ENCODE measurements around the gene NPEPL1. TPM values are rescaled to one million over a fixed set of nuclear protein-coding genes. Genes with fewer than 3 reads are reported as not detected.
"Not testable (repeated sequence)": the region's sequence is repeated elsewhere in the genome, so short reads cannot be mapped to it uniquely, and the experiment has no call there.

NPEPL1 gene, protein sequence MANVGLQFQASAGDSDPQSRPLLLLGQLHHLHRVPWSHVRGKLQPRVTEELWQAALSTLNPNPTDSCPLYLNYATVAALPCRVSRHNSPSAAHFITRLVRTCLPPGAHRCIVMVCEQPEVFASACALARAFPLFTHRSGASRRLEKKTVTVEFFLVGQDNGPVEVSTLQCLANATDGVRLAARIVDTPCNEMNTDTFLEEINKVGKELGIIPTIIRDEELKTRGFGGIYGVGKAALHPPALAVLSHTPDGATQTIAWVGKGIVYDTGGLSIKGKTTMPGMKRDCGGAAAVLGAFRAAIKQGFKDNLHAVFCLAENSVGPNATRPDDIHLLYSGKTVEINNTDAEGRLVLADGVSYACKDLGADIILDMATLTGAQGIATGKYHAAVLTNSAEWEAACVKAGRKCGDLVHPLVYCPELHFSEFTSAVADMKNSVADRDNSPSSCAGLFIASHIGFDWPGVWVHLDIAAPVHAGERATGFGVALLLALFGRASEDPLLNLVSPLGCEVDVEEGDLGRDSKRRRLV
- polyA plus RNA-seq (2012; ENCODE audit: low read depth, missing spikeins), result 28.0 TPM

GRCh38 chr20:58692579-58693225, at the start of gene NPEPL1:
Gene NPEPL1 (plus strand): TSS chr20:58692800. CDS start chr20:58692901, 101 bp downstream.
- TF ChIP-seq TAF1 (IDR thresholded peaks at IDR 0.05; ENCODE audit: low read depth, low read length), result no peak
- no peak for TF ChIP-seq POU2F2 (IDR thresholded peaks at IDR 0.05; ENCODE audit: low read depth, low read length)
- TF ChIP-seq POLR2AphosphoS5 (IDR thresholded peaks at IDR 0.05; ENCODE audit: low read depth, low read length), result no peak
- no peak for TF ChIP-seq PAX5 (IDR thresholded peaks at IDR 0.05; ENCODE audit: insufficient read depth, low read length, severe bottlenecking)
- no peak for TF ChIP-seq POLR2A (IDR thresholded peaks at IDR 0.05; ENCODE audit: low read depth, low read length)
- TF ChIP-seq SPI1 (IDR thresholded peaks at IDR 0.05; ENCODE audit: low read depth, low read length), result no peak
- peak; percentile 98 for DNase-seq (ENCODE audit: insufficient read length, low spot score)
- FAIRE-seq, result peak; percentile 41

DNA sequence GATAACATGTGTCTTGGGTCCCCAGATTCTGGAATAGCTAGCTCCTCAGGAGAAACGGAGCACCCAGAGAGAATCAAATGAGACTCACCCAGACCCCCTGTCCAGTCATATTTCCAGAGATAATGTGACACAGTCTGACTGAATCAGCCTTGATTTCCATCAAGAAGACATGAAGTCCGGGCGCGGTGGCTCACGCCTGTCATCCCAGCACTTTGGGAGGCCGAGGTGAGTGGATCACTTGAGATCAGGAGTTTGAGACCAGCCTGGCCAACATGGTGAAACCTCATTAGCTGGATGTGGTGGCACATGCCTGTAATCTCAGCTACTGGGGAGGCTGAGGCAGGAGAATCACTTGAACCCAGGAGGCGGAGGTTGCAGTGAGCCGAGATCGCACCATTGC, 49.7 kb upstream of the NPEPL1 start:
- not testable (repeated sequence) for FAIRE-seq; DNase-seq (ENCODE audit: insufficient read length, low spot score)

DNA sequence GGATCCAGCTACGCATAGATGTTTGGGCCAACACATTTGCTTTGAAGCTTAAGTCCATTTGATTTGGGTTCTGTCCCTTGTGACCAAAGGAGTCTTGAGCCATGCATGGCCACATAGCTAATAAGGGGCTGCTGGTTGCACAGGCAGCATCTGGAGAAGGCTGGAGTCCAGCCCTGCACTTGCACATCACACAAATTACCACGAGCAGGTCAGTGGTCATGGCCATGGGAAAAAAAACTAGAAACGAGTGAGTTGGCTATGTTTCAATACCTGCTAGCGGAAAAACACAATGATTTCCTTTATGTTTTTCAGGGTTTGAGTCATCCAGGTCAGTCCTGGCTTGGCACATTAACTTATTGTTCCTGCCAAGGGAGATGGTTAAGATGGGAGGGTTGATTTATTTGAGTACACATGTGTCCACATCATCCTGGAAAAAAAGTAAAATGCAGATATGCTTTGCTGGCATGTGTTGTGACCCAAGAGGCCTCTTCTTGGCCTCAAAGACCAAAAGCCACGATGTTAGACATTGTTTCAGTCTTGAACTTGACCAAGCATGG, 47.1 kb upstream of the NPEPL1 start:
- no peak for TF ChIP-seq POLR2AphosphoS5 (IDR thresholded peaks at IDR 0.05; ENCODE audit: low read depth, low read length)
- TF ChIP-seq SPI1 (IDR thresholded peaks at IDR 0.05; ENCODE audit: low read depth, low read length), result no peak
- no peak for TF ChIP-seq POLR2A (IDR thresholded peaks at IDR 0.05; ENCODE audit: low read depth, low read length)
- TF ChIP-seq POU2F2 (IDR thresholded peaks at IDR 0.05; ENCODE audit: low read depth, low read length), result no peak
- no peak for TF ChIP-seq PAX5 (IDR thresholded peaks at IDR 0.05; ENCODE audit: insufficient read depth, low read length, severe bottlenecking)
- TF ChIP-seq TAF1 (IDR thresholded peaks at IDR 0.05; ENCODE audit: low read depth, low read length), result no peak
- FAIRE-seq, result no peak
- DNase-seq (ENCODE audit: insufficient read length, low spot score), result no peak

- DNase-seq (ENCODE audit: insufficient read length, low spot score) (no peak), FAIRE-seq (no peak)
- TF ChIP-seq POU2F2 (IDR thresholded peaks at IDR 0.05; ENCODE audit: low read depth, low read length), result no peak
- no peak for TF ChIP-seq POLR2AphosphoS5 (IDR thresholded peaks at IDR 0.05; ENCODE audit: low read depth, low read length)
- TF ChIP-seq PAX5 (IDR thresholded peaks at IDR 0.05; ENCODE audit: insufficient read depth, low read length, severe bottlenecking), result no peak
- TF ChIP-seq POLR2A (IDR thresholded peaks at IDR 0.05; ENCODE audit: low read depth, low read length), result no peak
- no peak for TF ChIP-seq TAF1 (IDR thresholded peaks at IDR 0.05; ENCODE audit: low read depth, low read length)
- TF ChIP-seq SPI1 (IDR thresholded peaks at IDR 0.05; ENCODE audit: low read depth, low read length), result no peak
Observed at GRCh38 chr20:58646257-58646656, 46.3 kb upstream of the NPEPL1 start.

GRCh38 chr20:58646703-58647102, 45.9 kb upstream of the NPEPL1 start:
- DNase-seq (ENCODE audit: insufficient read length, low spot score) (no peak), FAIRE-seq (no peak)
- TF ChIP-seq POU2F2 (IDR thresholded peaks at IDR 0.05; ENCODE audit: low read depth, low read length) (no peak), SPI1 (IDR thresholded peaks at IDR 0.05; ENCODE audit: low read depth, low read length) (no peak), PAX5 (IDR thresholded peaks at IDR 0.05; ENCODE audit: insufficient read depth, low read length, severe bottlenecking) (no peak), POLR2A (IDR thresholded peaks at IDR 0.05; ENCODE audit: low read depth, low read length) (no peak), TAF1 (IDR thresholded peaks at IDR 0.05; ENCODE audit: low read depth, low read length) (no peak), POLR2AphosphoS5 (IDR thresholded peaks at IDR 0.05; ENCODE audit: low read depth, low read length) (no peak)

GRCh38 chr20:58647162-58647795, 45.3 kb upstream of the NPEPL1 start:
- DNase-seq (ENCODE audit: insufficient read length, low spot score), result no peak
- FAIRE-seq, result no peak
- no peak for TF ChIP-seq POLR2AphosphoS5 (IDR thresholded peaks at IDR 0.05; ENCODE audit: low read depth, low read length)
- TF ChIP-seq POU2F2 (IDR thresholded peaks at IDR 0.05; ENCODE audit: low read depth, low read length), result no peak
- TF ChIP-seq TAF1 (IDR thresholded peaks at IDR 0.05; ENCODE audit: low read depth, low read length), result no peak
- no peak for TF ChIP-seq POLR2A (IDR thresholded peaks at IDR 0.05; ENCODE audit: low read depth, low read length)
- TF ChIP-seq PAX5 (IDR thresholded peaks at IDR 0.05; ENCODE audit: insufficient read depth, low read length, severe bottlenecking), result no peak
- TF ChIP-seq SPI1 (IDR thresholded peaks at IDR 0.05; ENCODE audit: low read depth, low read length), result no peak

DNA sequence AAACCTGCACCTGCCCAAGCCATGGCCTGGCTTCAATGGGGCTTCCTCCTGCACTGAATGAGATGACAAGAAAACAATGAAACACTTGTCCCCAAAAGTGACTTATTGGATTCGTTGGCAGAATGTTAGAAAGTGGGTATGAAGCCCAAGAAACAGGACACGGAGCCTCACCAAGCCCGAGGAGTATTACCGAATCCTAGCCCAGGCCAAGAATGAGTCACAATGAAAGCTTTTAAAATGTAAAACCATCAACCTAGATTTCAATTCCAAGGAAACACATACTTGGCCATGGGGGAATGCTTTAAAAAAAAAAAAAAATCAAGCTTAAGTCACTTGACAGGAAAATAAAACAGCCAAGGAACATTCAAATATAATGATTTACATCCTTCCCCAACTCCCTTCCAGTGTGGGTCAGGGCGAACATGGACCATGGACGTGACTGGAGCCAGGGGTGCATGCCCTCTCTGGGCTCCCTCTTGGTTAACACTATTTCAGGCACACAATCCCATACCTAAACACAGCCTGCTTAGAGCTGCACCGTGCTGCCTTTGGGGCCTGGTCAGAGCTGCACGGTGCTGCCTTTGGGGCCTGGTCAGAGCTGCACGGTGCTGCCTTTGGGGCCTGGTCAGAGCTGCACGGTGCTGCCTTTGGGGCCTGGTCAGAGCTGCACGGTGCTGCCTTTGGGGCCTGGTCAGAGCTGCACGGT, 44.7 kb upstream of the NPEPL1 start:
- FAIRE-seq (no peak), DNase-seq (ENCODE audit: insufficient read length, low spot score) (no peak)
- TF ChIP-seq POLR2A (IDR thresholded peaks at IDR 0.05; ENCODE audit: low read depth, low read length) (no peak), POLR2AphosphoS5 (IDR thresholded peaks at IDR 0.05; ENCODE audit: low read depth, low read length) (no peak), PAX5 (IDR thresholded peaks at IDR 0.05; ENCODE audit: insufficient read depth, low read length, severe bottlenecking) (no peak), SPI1 (IDR thresholded peaks at IDR 0.05; ENCODE audit: low read depth, low read length) (no peak), TAF1 (IDR thresholded peaks at IDR 0.05; ENCODE audit: low read depth, low read length) (no peak), POU2F2 (IDR thresholded peaks at IDR 0.05; ENCODE audit: low read depth, low read length) (no peak)

GRCh38 chr20:58648502-58648825, 44.1 kb upstream of the NPEPL1 start:
- not testable (repeated sequence) for FAIRE-seq; DNase-seq (ENCODE audit: insufficient read length, low spot score)

Data from GM12891 (cell line).